Subcutaneous adipose tissue (tissue), 4 donors: ENCODE data around the gene PTPRD. TPM values are rescaled to one million over a fixed set of nuclear protein-coding genes. Genes with fewer than 3 reads are reported as not detected.

Experiments used
- CTCF ChIP-seq: fragments of 450-650 bp; IDR thresholded peaks from one replicate; pipeline ENCODE4 v1.5.1; 2016; ENCODE audit warnings: low read depth, mild to moderate bottlenecking, control low read depth, antibody characterized with exemption, moderate library complexity
- total RNA-seq, 4 donors: library from RNA; depleted of rRNA; stranded (reverse); fragments of >200 nt; gene quantifications; one replicate each; pipeline ENCODE4 v1.1.0, GENCODE V29; 2016

The PTPRD gene
- total RNA-seq, 4 donors from 2014 or later: 5.1 to 17.3 (median 12.1) TPM

GRCh38 chr9:8653855-8654254 is 1958.9 kb downstream of the PTPRD start:
- TF ChIP-seq CTCF: no peak

DNA sequence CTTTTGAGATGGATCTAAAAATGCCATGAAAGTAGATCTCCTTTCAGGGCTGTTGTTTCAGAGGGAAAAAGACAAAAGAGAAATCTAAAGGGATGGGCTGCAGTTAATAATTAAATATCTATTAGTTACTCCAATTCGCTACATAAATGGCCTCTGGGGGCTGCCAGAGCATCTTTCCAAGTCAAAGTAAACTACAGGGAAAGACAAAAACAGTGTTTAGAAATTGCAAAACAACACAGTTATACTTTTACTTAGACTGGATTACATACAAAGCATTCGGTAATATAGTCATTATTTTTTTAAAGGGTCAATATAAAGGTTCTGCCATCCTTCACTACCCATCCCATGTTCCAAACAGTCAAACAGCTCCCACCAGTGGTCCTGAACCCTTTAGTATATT is 1959.7 kb downstream of the PTPRD start:
- TF ChIP-seq CTCF: no peak

DNA sequence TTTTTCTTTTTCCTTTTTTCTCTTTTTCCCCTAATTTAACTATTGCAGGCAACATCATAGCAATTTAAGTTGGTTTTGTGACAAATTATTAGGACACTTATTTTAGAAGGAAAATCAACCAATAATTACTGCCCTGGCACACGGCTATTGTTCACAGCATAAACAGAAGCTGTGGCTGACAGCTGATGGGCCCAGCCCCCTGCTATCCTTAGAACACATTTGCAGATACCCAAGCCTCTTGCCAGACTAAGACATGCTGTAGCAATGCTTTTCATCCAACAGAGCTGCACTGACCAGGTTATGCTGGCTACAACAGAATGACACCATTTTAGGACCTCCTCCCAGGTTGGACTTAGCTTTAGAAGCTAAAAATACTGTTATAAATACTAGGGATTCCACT is 1960.5 kb downstream of the PTPRD start:
- TF ChIP-seq CTCF: no peak

GRCh38 chr9:8651846-8652215 is 1961.0 kb downstream of the PTPRD start:
- TF ChIP-seq CTCF: no peak

DNA sequence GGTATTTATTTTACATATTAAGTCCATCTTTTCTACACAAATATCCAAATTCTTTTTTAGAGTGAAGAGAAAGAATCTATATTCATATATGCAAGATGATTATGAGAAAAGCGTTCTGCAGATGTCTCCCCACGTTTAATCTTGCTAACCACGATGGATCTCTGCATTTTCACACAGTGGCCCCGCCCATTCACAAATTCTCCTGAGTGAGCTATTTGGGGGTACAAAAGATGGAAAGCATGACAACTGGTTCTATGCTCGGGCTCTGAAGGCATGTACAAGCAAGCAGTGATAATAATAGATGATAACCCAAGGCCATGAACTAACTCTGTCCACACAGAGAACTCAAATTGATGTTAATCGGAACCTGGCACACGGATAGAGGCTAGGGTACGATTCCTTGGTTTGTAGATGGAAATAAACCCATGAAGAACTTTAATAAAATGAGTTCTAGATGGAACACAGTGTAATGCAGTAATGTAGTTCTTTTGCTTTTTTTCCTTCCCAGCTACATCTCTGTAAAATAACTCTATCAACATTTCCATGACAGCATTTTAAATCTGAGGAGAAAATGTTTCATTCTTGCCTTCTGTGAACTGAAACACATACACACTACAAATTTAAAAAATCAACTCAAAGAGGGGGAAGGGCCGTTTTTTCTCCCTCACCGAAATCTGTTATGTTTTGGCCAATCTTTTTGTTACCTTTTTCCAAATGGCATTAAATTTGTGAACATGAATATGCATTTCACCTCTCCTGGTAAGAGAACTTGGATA is 1961.5 kb downstream of the PTPRD start:
- no peak for TF ChIP-seq CTCF

DNA sequence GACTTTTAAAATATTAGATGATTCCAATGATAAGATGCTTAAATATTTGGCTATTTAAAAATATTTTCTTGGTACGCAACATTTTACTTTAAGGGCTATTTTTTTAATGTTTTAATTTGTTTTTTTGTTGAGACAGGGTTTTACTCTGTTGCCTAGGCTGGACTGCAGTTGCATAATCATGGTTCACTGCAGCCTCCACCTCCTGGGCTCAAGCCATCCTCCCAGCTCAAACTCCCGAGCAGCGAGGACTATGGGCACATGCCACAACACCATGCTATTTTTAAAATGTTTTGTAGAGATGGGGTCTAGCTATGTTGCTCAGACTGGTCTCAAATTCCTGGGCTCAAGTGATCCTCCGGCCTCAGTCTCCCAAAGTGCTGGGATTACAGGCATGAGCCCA is 1963.0 kb downstream of the PTPRD start:
- no peak for TF ChIP-seq CTCF

GRCh38 chr9:8649160-8649559 is 1963.6 kb downstream of the PTPRD start:
- no peak for TF ChIP-seq CTCF
